K562 (cell line): ENCODE results near the gene NOL12. TPM values are rescaled to one million over a fixed set of nuclear protein-coding genes. Genes with fewer than 3 reads are reported as not detected.

Experiments
- ATAC-seq: fragments of 200-7000 bp; cut with Tn5 transposase; 3 replicates; pipeline ENCODE4 v1.9.1; 2020; ENCODE audit warnings: moderate library complexity
- BruUV-seq: library from RNA; stranded (reverse); fragments of 400-500 nt; replicated peaks from 2 replicates; lab custom pipeline; 2021; lab: Mats Ljungman, UMichigan
- CTCF ChIA-PET: fragments of 300-600 bp; formaldehyde crosslinking; extraction: SDS; loops from one replicate; lab custom pipeline; 2021; ENCODE audit warnings: low intra/inter-chr PET ratio; lab: Yijun Ruan, JAX
- POLR2A ChIA-PET: fragments of 300-600, 350-650 bp; sonication (Branson Sonifier 250); formaldehyde crosslinking; extraction: SDS; loops from one replicate; lab custom pipeline; 2021; ENCODE audit warnings: antibody characterized with exemption, inconsistent platforms; lab: Yijun Ruan, JAX
- DNase-seq, 4 experiments: peaks; one replicate each; pipeline versions ENCODE4 v3.0.0 to v3.0.0-alpha.2; 2011 to 2018; ENCODE audit warnings: low spot score in 3 of 4, mixed read lengths in 3 of 4; ENCODE audit errors: extremely low read depth in 1 of 4
- FAIRE-seq: peaks from 2 replicates; lab custom pipeline; 2011; peaks lifted over from hg19 to GRCh38; lab: Jason Lieb, UNC
- H2AFZ ChIP-seq: 2 replicates; pipeline ENCODE4 v1.6.0; 2011; ENCODE audit warnings: low read depth, low read length, control low read depth, inconsistent platforms
- H3K27ac ChIP-seq: fragments of 200-600 bp; 3 replicates; pipeline ENCODE4 v1.8.0; 2011; ENCODE audit warnings: low read depth, mild to moderate bottlenecking, control low read depth, inconsistent platforms, low read length, moderate library complexity, mixed read lengths; ENCODE audit errors: extremely low read depth
- H3K27me3 ChIP-seq, 2 experiments: fragments of 300-600 bp in 1 of 2; 2 replicates in 1 of 2; 3 replicates in 1 of 2; pipeline versions ENCODE4 v1.6.0 to v1.8.0; 2011; ENCODE audit warnings: inconsistent platforms in 2 of 2, low read length in 2 of 2, mild to moderate bottlenecking in 1 of 2, mixed read lengths in 1 of 2, moderate library complexity in 1 of 2; ENCODE audit not compliant: control insufficient read depth in 2 of 2, insufficient read depth in 2 of 2
- H3K36me3 ChIP-seq: fragments of 300-600 bp; 3 replicates; pipeline ENCODE4 v1.8.0; 2011; ENCODE audit warnings: mild to moderate bottlenecking, low read length, inconsistent platforms; ENCODE audit not compliant: control insufficient read depth, insufficient read depth
- H3K4me1 ChIP-seq, 2 experiments: fragments of 200-600 bp in 1 of 2; replicated peaks in 1 of 2; 2 replicates in 1 of 2; 3 replicates in 1 of 2; pipeline versions ENCODE4 v1.5.1 to v1.8.0; 2011; ENCODE audit warnings: inconsistent platforms in 2 of 2, low read length in 2 of 2, mild to moderate bottlenecking in 1 of 2, mixed read lengths in 1 of 2, moderate library complexity in 1 of 2; ENCODE audit not compliant: control insufficient read depth in 2 of 2, insufficient read depth in 2 of 2
- H3K4me2 ChIP-seq: 2 replicates; pipeline ENCODE4 v1.6.1; 2011; ENCODE audit warnings: low read length, control low read depth, inconsistent platforms, mixed read lengths; ENCODE audit not compliant: insufficient read depth
- H3K4me3 ChIP-seq: fragments of 200-600 bp; sonication (generic), shearing (Covaris generic); 2 replicates; pipeline ENCODE4 v1.5.1; 2016; ENCODE audit warnings: control low read depth, inconsistent platforms
- H3K79me2 ChIP-seq: fragments of 200-600 bp; 3 replicates; pipeline ENCODE4 v1.8.0; 2011; ENCODE audit warnings: low read length, inconsistent platforms; ENCODE audit not compliant: control insufficient read depth, insufficient read depth
- H3K9ac ChIP-seq, 2 experiments: 2 replicates each; pipeline versions ENCODE4 v1.6.0 to v1.6.1; 2011; ENCODE audit warnings: low read depth in 2 of 2, low read length in 2 of 2, control low read depth in 1 of 2, inconsistent platforms in 1 of 2, mild to moderate bottlenecking in 1 of 2, mixed read lengths in 1 of 2; ENCODE audit not compliant: insufficient read depth in 1 of 2
- H3K9me1 ChIP-seq: one replicate; pipeline ENCODE4 v1.6.0; 2011; ENCODE audit warnings: inconsistent platforms, mild to moderate bottlenecking, low read length, moderate library complexity; ENCODE audit not compliant: control insufficient read depth, insufficient read depth
- H3K9me3 ChIP-seq: replicated peaks from 2 replicates; pipeline ENCODE4 v1.5.1; 2011; ENCODE audit warnings: low read depth, low read length, inconsistent platforms; ENCODE audit not compliant: control insufficient read depth, insufficient read depth
- H4K20me1 ChIP-seq: replicated peaks from 2 replicates; pipeline ENCODE4 v1.6.1; 2011; ENCODE audit warnings: low read length, inconsistent platforms, mixed read lengths; ENCODE audit not compliant: control insufficient read depth, insufficient read depth
- ARHGAP35 ChIP-seq: fragments of 450-650 bp; IDR thresholded peaks from 2 replicates; pipeline ENCODE4 v1.6.1; 2018; ENCODE audit not compliant: partially characterized antibody
- CBX1 ChIP-seq: sonication (generic); IDR thresholded peaks from 2 replicates; pipeline ENCODE4 v1.6.1; 2016; ENCODE audit warnings: antibody characterized with exemption, low read depth, mild to moderate bottlenecking
- CBX8 ChIP-seq: fragments of 200-600 bp; sonication (generic); IDR thresholded peaks from 2 replicates; pipeline ENCODE4 v1.6.1; 2012; ENCODE audit warnings: borderline replicate concordance, mixed run types, low read depth, mild to moderate bottlenecking, moderate library complexity, mixed read lengths, low read length, control low read depth, inconsistent platforms; ENCODE audit not compliant: poor library complexity, severe bottlenecking; ENCODE audit errors: extremely low read depth
- CHAMP1 ChIP-seq: fragments of 450-650 bp; IDR thresholded peaks from 2 replicates; pipeline ENCODE4 v1.6.1; 2016; ENCODE audit warnings: mild to moderate bottlenecking
- HDAC6 ChIP-seq: IDR thresholded peaks from 2 replicates; pipeline ENCODE4 v1.6.1; 2012; ENCODE audit warnings: low read depth, mild to moderate bottlenecking, control low read depth, inconsistent platforms, low read length, moderate library complexity
- MAZ ChIP-seq, 2 experiments: fragments of 450-650 bp in 1 of 2; sonication (generic) in 1 of 2; formaldehyde crosslinking; IDR thresholded peaks in 1 of 2; conservative IDR thresholded peaks in 1 of 2; 2 replicates each; pipeline versions ENCODE4 v1.4.0 to v1.5.0; 2020; ENCODE audit warnings: mild to moderate bottlenecking in 1 of 2, missing genetic modification reagents in 1 of 2
- MTA3 ChIP-seq: fragments of 450-650 bp; formaldehyde crosslinking; IDR thresholded peaks from 2 replicates; pipeline ENCODE4 v1.6.1; 2017; ENCODE audit warnings: mild to moderate bottlenecking, borderline replicate concordance
- SAFB2 ChIP-seq: fragments of 200-400 bp; formaldehyde crosslinking; IDR thresholded peaks from 2 replicates; pipeline ENCODE4 v1.6.1; 2018; ENCODE audit warnings: borderline replicate concordance, low read length, low read depth, moderate library complexity; ENCODE audit not compliant: severe bottlenecking
- STAG1 ChIP-seq: sonication (generic); formaldehyde crosslinking; IDR thresholded peaks from 2 replicates; pipeline ENCODE4 v1.5.0; 2020; ENCODE audit warnings: missing genetic modification reagents, borderline replicate concordance
- ZNF239 ChIP-seq: fragments of 250-450 bp; sonication (Bioruptor Pico); IDR thresholded peaks from 2 replicates; pipeline ENCODE4 v1.4.0; 2020; ENCODE audit warnings: mild to moderate bottlenecking
- ZNF445 ChIP-seq: fragments of 250-450 bp; sonication (Bioruptor Pico); IDR thresholded peaks from 2 replicates; pipeline ENCODE4 v1.4.0; 2020; ENCODE audit warnings: low read depth, mild to moderate bottlenecking, moderate library complexity
- WGBS: fragments of 100-300 bp; shearing (Covaris generic); methylation state at CpG from one replicate; pipeline ENCODE4 v1.1.6; 2016; ENCODE audit warnings: low coverage, mixed read lengths; ENCODE audit not compliant: insufficient coverage; ENCODE audit errors: missing lambda C conversion rate; 5-methylcytosine and 5-hydroxymethylcytosine counted together
- in situ Hi-C: fragments of 300-500 bp; cut with MboI; formaldehyde crosslinking; loops from 4 replicates; pipeline ENCODE4 v1.15.0; 2018; ENCODE audit warnings: inconsistent platforms, mixed read lengths
- intact Hi-C: fragments of 100-400 bp; cut with micrococcal nuclease; formaldehyde crosslinking; loops from 2 replicates; pipeline ENCODE4 v1.14.2; 2022
- polyA plus RNA-seq, 8 experiments: library from polyadenylated mRNA; depleted of rRNA in 4 of 8; stranded (reverse) in 5 of 8; unstranded in 3 of 8; fragments of >200 nt; fragmentation: Nextera tagmentation in 2 of 8; fragmentation: Illumina TruSeq in 1 of 8; extraction: Ambion mirVana in 2 of 8; extraction: Trizol in 1 of 8; gene quantifications; 2 replicates each; pipeline versions ENCODE4 v1.2.1 to v1.2.3, GENCODE V29; 2011 to 2014; ENCODE audit warnings: inconsistent platforms in 1 of 8, missing spikeins in 1 of 8
- total RNA-seq, 7 experiments: library from RNA; depleted of rRNA in 6 of 7; stranded (reverse); fragments of >200 nt in 6 of 7; fragmentation: Illumina TruSeq in 2 of 7; extraction: Trizol in 2 of 7; gene quantifications; 2 replicates each; pipeline versions ENCODE4 v1.2.1 to v1.2.3, GENCODE V29; 2011 to 2021; ENCODE audit warnings: low replicate concordance in 1 of 7
- TF ChIP-seq, protein P1 (sequence below): sonication (generic); formaldehyde crosslinking; IDR thresholded peaks from 2 replicates; pipeline ENCODE4 v1.8.1; 2022; ENCODE audit warnings: missing genetic modification reagents

NOL12 gene
- total and polyA plus RNA-seq, 9 of the 15 experiments (the other 6 are each of a cell fraction or from before 2014, with no cell fraction given): 2.8 to 40.9 (median 28.5) TPM

DNA sequence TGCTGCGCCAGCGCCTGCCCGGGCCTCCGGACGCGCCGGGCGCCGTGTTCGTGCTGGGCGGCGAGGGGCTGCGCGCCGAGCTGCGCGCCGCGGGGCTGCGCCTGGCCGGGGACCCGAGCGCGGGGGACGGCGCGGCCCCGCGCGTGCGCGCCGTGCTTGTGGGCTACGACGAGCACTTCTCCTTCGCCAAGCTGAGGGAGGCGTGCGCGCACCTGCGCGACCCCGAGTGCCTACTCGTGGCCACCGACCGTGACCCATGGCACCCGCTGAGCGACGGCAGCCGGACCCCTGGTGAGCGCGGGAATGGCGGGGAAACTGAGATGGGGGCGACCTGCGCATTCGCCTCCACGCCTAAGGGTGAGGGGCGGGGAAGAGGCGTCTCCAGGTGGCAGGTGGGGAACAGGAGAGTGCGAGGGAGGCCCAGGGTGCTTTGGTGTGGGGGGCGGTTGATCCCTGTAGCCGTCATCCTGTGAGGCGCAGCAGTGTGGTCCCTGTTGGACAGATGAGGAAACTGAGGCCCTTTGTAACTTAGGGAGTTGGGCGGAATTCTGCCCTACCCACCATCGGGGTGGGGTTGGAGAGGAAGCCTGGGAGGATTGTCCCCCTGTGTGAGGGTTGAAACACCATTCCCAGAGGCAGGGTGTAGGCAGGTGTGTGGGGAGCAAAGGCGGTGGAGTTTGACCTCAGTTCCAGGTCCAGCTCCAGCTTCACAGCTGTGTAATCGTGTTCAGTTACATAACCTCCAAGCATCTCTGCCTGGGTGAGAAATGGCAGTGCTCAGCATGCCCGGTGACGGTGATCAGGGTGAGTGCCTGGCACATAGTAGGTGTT is 26.9 kb upstream of the NOL12 start:
- DNase-seq (peak in 3 of 4 experiments; percentile 38 to 55 (median 50)), ATAC-seq (no peak)
- H3K27ac ChIP-seq: peak overlapping the region; percentile 88
- TF ChIP-seq, protein P1, sequence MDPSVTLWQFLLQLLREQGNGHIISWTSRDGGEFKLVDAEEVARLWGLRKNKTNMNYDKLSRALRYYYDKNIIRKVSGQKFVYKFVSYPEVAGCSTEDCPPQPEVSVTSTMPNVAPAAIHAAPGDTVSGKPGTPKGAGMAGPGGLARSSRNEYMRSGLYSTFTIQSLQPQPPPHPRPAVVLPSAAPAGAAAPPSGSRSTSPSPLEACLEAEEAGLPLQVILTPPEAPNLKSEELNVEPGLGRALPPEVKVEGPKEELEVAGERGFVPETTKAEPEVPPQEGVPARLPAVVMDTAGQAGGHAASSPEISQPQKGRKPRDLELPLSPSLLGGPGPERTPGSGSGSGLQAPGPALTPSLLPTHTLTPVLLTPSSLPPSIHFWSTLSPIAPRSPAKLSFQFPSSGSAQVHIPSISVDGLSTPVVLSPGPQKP (CRISPR knock-in tag): no peak
- TF ChIP-seq CHAMP1 (no peak), SAFB2 (no peak), HDAC6 (no peak), ARHGAP35 (no peak), ZNF445 (CRISPR knock-in tag) (no peak), CBX1 (no peak), MTA3 (0 out of 2 replicates have a peak, but pooled peaks have one; percentile 5), STAG1 (CRISPR knock-in tag) (no peak), ZNF239 (CRISPR knock-in tag) (no peak), CBX8 (no peak), MAZ (CRISPR knock-in tag; conservative IDR thresholded peaks at IDR 0.05 in 1 of 2, IDR thresholded peaks at IDR 0.05 in 1 of 2) (no peak)

More for the DNA sequence above, 26.9 kb upstream of the NOL12 start:
- Histone ChIP-seq H3K9me3 (no peaks in the 10 kb centered on the region), H3K27me3 (no peaks in the 10 kb centered on the region), H2AFZ (no peak overlapping the region), H3K4me3 (peak overlapping the region; percentile 63), H4K20me1 (peaks cover 17% of the 10 kb centered on the region), H3K9me1 (peaks cover 4% of the 10 kb centered on the region), H3K4me1 (peaks cover 20 to 27% of the 10 kb centered on the region in 2 experiments), H3K4me2 (peak overlapping the region; percentile 92), H3K36me3 (peaks cover 34% of the 10 kb centered on the region; the same call in 2 of the 3 replicates), H3K9ac (peak overlapping the region; percentile 85 to 97), H3K79me2 (peaks cover 55% of the 10 kb centered on the region)
- intact Hi-C loops (no loop called here), in situ Hi-C loops (no loop called here)
- no peak for FAIRE-seq
- ChIA-PET CTCF (no interaction called here), POLR2A (interaction anchor here (0.7 to 1.7 kb wide), 7 partner anchors 14 to 117 kb away, joined by 3 to 12 read pairs (median 3); partner anchors contain the start of genes GGA1 and LGALS1)
- BruUV-seq: TSS peak; percentile 67
- under 1% methylated on average over 48 of the region's 68 CpGs for WGBS
